Caki2 (cell line): ENCODE data around the gene CPD. TPM values are rescaled to one million over a fixed set of nuclear protein-coding genes. Genes with fewer than 3 reads are reported as not detected.
"Not testable (repeated sequence)": the region's sequence is repeated elsewhere in the genome, so short reads cannot be mapped to it uniquely, and the experiment has no call there.

Source experiments
- DNase-seq: peaks from one replicate; pipeline ENCODE4 v3.0.0-alpha.2; 2015; ENCODE audit warnings: low read depth
- in situ Hi-C: cut with HindIII; loops from 2 replicates; pipeline ENCODE4 v1.10.0; 2016; ENCODE audit warnings: low sequenced_read_pairs, low pct_unique_long_range_greater_than_20kb, mixed read lengths
- total RNA-seq: library from RNA; depleted of rRNA; stranded (reverse); fragments of >200 nt; shearing (Covaris generic); gene quantifications from 2 replicates; pipeline ENCODE4 v1.2.3, GENCODE V29; 2014; ENCODE audit warnings: low replicate concordance

The CPD gene
- total RNA-seq, 1 experiment from 2014 or later: 171 TPM

DNA sequence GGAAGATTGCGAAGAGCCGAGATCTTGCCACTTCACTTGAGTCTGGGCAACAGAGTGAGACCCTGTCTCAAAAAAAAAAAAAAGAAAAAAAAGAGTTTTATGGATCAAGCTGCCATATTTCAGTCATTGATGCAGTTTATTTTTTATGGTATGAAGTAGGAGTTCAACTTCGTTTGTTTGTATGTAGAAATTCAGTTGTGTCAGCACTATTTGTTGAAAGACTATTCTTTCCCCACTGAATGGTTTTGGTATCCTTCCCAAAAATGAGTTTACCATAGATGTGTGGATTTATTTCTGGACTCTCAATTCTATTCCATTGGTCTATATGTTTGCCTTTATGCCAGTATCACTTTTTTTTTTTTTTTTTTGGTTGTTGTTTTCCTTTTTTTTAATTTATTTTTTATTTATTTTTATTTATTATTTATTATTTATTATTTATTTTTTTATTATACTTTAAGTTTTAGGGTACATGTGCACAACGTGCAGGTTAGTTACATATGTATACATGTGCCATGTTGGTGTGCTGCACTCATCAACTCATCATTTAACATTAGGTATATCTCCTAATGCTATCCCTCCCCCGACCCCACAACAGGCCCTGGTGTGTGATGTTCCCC lies 80.2 kb downstream of the CPD start:
- DNase-seq, in situ Hi-C loops: not testable (repeated sequence)

GRCh38 chr17:30468465-30468864 lies 89.7 kb downstream of the CPD start:
- DNase-seq: no peak
- in situ Hi-C loops: no loop called here

GRCh38 chr17:30472238-30472890 lies 93.6 kb downstream of the CPD start:
- DNase-seq: no peak
- in situ Hi-C loops: no loop called here

DNA sequence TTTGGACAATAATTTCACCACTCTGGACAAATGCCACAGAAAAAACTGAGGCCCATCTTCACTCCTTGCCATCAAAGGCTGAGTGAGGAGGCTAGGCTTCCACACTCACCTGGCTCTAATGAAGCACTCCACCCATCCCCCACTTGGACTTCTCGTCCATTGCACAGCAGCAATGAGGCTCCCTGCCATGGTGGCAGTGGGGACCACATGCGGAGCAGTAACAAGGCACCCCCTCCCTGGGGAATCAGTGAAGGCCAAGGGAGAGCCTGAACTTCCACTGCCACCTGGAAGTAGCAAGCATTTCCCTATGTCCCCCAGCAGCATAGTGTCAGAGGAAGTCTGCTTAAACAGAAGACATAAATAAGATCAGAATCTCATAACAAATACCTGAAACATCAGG lies 96.5 kb downstream of the CPD start:
- in situ Hi-C loops: no loop called here
- no peak for DNase-seq

- in situ Hi-C loops: no loop called here
- no peak for DNase-seq
Observed at GRCh38 chr17:30476726-30477082, 98.0 kb downstream of the CPD start.

DNA sequence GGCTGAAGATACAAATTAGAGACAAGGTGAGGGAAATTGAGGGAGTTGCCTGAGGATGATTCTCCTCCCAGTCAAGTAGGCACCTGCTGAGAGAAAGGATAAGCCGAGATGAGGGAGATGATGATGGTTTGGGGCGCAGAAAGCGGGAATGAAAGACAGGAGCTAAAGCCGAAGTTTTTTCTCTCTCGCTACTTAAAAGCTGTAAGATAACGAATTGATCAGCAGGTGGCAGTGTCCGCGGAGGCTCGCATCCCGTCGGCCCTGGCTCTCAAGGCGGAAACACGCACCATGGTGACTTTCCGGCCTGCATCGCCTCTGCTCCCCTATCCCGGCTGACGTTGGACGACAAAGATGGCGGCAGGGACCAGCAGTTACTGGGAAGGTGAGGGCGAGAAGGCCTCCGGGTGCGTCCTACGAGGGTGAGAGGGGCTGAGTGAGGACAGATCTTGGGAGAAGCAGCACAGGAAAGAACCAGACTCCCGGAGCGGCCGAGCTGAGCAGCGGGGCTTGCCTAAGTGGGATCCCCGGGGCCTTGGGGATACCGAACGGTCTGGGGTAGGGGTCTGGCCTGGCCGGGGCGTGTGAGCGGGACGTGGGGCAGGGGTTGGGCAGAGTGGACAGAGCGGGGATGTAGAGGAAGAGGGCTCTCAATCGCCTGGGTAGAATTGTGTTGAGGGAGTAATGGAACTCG lies 98.5 kb downstream of the CPD start, which contains the start of gene GOSR1:
GOSR1 (plus strand) TSS at position 326 of the 691 bp plus-strand sequence; CDS start at position 352, 26 bp downstream.
- DNase-seq: peak; percentile 84
- in situ Hi-C loops: no loop called here

- no peak for DNase-seq
- in situ Hi-C loops: no loop called here
Observed at GRCh38 chr17:30477774-30478115, 99.0 kb downstream of the CPD start.

- no peak for DNase-seq
- in situ Hi-C loops: no loop called here
Observed at GRCh38 chr17:30482555-30482954, 103.8 kb downstream of the CPD start.

- no peak for DNase-seq
- in situ Hi-C loops: no loop called here
Observed at GRCh38 chr17:30483159-30483558, 104.4 kb downstream of the CPD start.

GRCh38 chr17:30493780-30494179 lies 115.1 kb downstream of the CPD start:
- no peak for DNase-seq
- in situ Hi-C loops: no loop called here

- no peak for DNase-seq
- in situ Hi-C loops: no loop called here
Observed at GRCh38 chr17:30495586-30495985, 116.9 kb downstream of the CPD start.

GRCh38 chr17:30503558-30503957 lies 124.8 kb downstream of the CPD start:
- in situ Hi-C loops: no loop called here
- DNase-seq: no peak

- in situ Hi-C loops: no loop called here
- DNase-seq: no peak
Observed at GRCh38 chr17:30505868-30506417, 127.2 kb downstream of the CPD start.

DNA sequence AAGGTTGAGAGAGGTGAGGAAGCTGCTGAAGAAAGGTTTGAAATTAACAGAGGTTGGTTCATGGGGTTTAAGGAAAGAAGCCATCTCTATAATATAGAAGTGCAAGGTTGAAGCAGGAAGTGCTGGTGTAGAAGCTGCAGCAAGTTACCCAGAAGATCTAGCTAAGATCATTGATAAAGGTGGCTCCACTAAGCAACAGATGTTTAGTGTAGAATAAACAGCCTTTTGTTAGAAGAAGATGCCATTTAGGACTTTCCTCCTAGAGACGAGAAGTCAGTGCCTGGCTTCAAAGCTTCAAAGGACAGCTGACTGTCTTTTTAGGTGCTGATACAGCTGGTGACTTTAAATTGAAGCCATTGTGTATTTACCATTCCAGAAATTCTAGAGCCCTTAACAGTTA lies 127.8 kb downstream of the CPD start:
- DNase-seq: no peak
- in situ Hi-C loops: no loop called here

- in situ Hi-C loops: no loop called here
- DNase-seq: no peak
Observed at GRCh38 chr17:30513346-30513745, 134.6 kb downstream of the CPD start.

DNA sequence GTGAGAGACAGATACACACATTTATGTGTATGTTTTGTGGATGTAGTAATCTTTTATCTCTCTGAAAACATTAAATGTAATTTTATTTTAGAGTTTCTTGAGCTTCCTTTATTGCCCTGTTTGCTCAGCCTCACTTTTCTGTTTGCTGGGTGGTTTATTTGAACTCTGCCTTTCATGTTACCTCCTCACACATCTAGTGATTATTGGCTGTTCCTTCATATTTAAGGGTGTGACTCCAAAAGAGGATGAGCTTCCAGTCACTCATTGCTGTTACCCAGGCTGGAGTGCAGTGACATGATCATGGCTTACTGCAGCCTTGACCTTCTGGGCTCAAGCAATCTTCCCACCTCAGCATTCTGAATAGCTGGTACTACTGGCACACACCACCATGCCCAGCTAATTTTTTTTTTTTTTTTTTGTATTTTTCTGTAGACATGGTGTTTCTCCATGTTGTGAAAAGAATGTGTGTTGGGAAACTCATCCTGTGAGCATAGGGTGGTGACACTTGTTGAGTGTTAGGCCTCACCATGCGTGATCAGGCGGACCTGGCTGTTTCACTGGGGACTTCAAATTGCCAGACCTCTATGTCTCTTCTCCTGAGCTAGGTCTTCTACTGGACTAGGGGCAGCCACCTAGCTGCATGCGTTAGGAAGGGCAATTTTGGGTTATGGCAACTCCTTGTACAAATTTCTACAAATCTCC lies 136.3 kb downstream of the CPD start:
- in situ Hi-C loops: no loop called here
- no peak for DNase-seq

- in situ Hi-C loops: no loop called here
- DNase-seq: no peak
Observed at GRCh38 chr17:30517786-30518185, 139.1 kb downstream of the CPD start.

- in situ Hi-C loops: no loop called here
- DNase-seq: no peak
Observed at GRCh38 chr17:30519166-30519565, 140.4 kb downstream of the CPD start.
